ENCODE results near the gene SHC4. TPM values are rescaled to one million over a fixed set of nuclear protein-coding genes. Genes with fewer than 3 reads are reported as not detected.

SHC4 gene
- not detected in 2 replicates for total RNA-seq (2014; rRNA removed; shearing (Covaris generic))

- in situ Hi-C loops (cut with HindIII; ENCODE audit: low sequenced_read_pairs): no loop called here
- peak; percentile 87 for DNase-seq (ENCODE audit: low spot score)
Observed at GRCh38 chr15:48963524-48964113, at the start of gene SHC4. Gene SHC4, minus strand, starts transcription at chr15:48963919. Its CDS starts 904 bp downstream, at chr15:48963015.

DNA sequence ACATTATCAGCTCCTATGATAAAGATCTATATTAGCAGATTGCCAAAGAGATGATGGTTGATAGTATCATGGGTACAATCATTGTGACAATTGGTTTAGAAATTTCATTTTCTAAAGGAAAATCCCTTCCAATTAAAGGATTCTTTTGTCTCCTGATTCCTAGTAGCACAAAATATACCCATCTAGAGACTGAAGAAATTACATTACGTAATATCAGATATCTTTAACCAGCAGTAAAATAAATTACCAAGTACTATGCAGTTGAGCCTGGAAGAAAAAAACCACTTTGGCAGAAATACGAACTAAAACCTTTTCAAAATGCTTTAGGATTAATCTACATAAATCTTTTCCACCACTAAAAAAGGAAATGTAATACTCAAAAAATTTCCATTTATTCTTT, 35.6 kb upstream of the SHC4 start:
- in situ Hi-C loops (cut with HindIII; ENCODE audit: low sequenced_read_pairs): no loop called here
- no peak for DNase-seq (ENCODE audit: low spot score)

DNA sequence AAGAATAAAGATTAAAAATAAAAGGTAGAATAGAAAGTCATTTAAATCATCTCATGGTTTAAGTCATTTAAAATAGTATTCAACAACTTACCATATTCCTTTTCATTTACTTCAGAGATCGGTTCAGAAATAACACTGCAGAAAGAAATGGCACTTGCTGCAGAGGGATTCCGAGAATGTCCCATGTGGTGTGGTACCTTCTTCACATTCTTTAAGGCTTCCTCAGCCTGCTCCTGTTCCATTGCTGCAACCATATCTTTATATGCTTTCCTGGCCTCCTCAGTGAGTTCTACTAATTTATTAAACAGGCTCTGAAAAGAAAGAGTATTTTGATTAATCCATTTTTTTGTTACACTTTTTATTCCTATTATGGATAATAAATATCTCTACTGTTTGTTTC, 32.6 kb upstream of the SHC4 start:
- in situ Hi-C loops (cut with HindIII; ENCODE audit: low sequenced_read_pairs): no loop called here
- no peak for DNase-seq (ENCODE audit: low spot score)

- DNase-seq (ENCODE audit: low spot score): no peak
- in situ Hi-C loops (cut with HindIII; ENCODE audit: low sequenced_read_pairs): no loop called here
Observed at GRCh38 chr15:48993380-48993779, 29.7 kb upstream of the SHC4 start.

DNA sequence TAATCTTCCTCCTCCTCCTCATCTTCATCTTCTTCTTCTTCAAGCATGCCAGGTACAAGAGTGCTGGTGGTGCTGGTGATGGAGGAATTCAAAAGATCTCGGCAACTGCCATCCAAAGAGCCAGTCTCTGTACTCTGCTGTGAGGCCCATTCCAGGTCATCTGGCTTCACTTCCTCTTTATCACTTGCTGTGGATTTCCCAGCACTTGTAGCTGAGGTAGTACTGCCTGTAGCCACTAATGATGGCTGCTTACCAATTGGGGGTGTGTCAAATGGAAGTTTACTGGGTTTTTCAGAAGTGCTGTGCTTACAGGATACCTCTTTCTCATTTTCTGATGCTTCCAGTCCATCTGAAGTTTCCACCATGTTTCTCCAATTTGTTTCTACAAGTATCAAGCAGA, 28.8 kb upstream of the SHC4 start:
- no peak for DNase-seq (ENCODE audit: low spot score)
- in situ Hi-C loops (cut with HindIII; ENCODE audit: low sequenced_read_pairs): no loop called here

GRCh38 chr15:48992096-48992495, 28.4 kb upstream of the SHC4 start:
- in situ Hi-C loops (cut with HindIII; ENCODE audit: low sequenced_read_pairs): no loop called here
- no peak for DNase-seq (ENCODE audit: low spot score)

DNA sequence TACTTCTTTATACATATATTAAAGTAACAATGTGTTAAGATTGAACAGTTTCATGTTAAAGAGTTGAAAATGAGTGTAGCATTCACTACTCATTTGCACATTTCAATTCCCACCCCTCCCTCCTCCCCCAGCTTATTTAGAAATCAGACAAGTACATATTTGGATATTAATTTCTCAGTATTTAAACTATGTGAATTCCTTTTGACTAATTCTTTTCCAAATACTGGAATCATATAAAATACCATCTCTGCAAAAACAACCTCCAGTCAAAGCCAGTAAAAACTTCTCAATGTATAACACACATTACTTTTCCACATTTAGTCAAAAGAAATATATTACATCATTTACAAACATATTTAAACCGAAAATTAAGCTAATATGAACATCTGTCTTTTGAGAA, 25.5 kb upstream of the SHC4 start:
- DNase-seq (ENCODE audit: low spot score): no peak
- in situ Hi-C loops (cut with HindIII; ENCODE audit: low sequenced_read_pairs): no loop called here

- in situ Hi-C loops (cut with HindIII; ENCODE audit: low sequenced_read_pairs): no loop called here
- no peak for DNase-seq (ENCODE audit: low spot score)
Observed at GRCh38 chr15:48987142-48987541, 23.4 kb upstream of the SHC4 start.

DNA sequence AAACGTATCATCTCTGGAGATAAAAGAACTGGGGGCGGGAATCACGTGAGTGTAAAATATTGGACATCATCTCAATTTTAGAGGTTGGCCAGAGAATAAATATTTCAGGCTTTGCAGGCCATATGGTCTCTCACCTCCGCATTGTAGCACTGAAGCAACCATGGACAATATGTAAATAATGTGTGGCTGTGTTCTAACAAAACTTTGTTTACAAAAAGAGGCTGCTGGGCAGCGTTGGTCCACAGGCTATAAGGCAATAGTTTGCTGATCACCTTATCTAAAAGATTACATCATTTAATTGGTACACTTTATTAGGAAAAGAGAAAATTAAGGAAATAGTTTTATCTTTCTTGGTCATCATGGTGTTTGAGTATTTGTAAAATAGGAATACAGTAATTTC, 22.5 kb upstream of the SHC4 start:
- DNase-seq (ENCODE audit: low spot score): no peak
- in situ Hi-C loops (cut with HindIII; ENCODE audit: low sequenced_read_pairs): no loop called here

- DNase-seq (ENCODE audit: low spot score): no peak
- in situ Hi-C loops (cut with HindIII; ENCODE audit: low sequenced_read_pairs): no loop called here
Observed at GRCh38 chr15:48985516-48985915, 21.8 kb upstream of the SHC4 start.

GRCh38 chr15:48984811-48985352, 21.2 kb upstream of the SHC4 start:
- in situ Hi-C loops (cut with HindIII; ENCODE audit: low sequenced_read_pairs): no loop called here
- DNase-seq (ENCODE audit: low spot score): no peak

DNA sequence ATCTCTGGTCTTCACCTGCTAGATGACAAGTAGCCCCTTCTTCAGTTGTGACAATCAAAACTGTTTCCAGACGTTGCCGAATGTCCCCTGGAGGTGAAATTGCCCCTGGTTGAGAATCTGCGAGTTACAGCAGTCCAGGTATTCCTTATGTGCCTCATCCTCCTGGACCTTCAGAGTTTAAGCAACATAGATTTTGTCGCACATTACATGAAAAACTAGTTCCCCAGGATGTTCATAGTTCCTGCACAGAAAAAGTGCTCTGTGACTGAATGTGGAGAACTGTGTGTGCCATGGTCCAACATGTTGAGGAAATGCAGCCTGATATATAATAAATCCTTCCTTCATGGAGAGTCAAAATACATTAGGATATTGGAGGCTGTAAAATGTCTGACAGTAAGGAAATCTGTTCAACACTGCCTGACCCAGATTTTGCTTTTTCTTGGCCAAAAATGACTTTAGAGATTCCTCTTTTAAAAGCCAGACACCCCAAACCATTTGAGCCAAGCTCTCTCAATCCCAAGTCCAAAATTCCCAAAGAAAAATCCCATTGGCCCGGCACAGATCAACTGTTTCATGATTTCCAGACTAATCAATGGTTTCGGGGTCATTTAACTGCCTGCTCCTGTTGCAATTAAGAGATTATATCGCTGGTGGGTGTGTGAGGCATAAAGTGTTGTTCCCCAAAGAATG, 20.4 kb upstream of the SHC4 start:
- in situ Hi-C loops (cut with HindIII; ENCODE audit: low sequenced_read_pairs): no loop called here

GRCh38 chr15:48983300-48983699, 19.6 kb upstream of the SHC4 start:
- DNase-seq (ENCODE audit: low spot score): no peak
- in situ Hi-C loops (cut with HindIII; ENCODE audit: low sequenced_read_pairs): no loop called here

More for the DNA sequence above, 20.4 kb upstream of the SHC4 start:
- DNase-seq (ENCODE audit: low spot score): no peak

DNA sequence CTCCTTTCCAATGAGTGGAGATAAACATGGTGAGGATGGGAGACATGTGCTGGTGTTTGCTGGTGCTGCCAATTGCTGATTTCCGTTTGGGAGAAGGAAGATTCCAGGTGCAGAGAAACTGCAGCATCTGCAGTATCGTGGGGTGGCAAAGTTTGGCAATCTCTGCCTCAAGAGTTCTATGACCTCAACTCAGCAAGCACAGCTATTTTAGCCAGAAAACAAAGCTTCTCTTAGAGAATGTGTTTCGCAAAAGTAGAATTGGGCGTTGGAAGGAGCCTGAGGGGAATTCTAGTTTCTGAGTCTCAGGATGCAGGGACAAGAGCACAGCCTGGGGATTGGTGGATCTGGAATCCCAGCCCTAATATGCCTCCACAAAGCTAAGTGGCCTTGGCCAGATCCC, 18.2 kb upstream of the SHC4 start:
- in situ Hi-C loops (cut with HindIII; ENCODE audit: low sequenced_read_pairs): no loop called here

DNA sequence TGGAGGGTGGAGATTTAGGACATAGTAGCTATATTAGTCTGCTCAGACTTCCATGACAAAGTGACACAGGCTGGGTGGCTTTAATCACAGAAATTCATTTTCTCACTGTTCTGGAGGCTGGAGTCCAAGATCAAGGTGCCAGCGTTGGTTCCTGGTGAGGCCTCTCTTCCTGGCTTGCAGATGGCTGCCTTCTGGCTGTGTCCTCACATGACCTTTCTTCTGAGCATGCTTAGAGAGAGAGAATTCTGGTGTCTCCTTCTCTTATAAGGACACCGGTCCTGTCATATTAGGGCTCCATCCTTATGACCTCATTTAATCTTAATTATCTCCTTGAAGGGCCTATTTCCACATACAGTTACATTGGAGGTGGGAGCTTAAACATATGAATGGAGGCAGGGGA, 14.9 kb upstream of the SHC4 start:
- no peak for DNase-seq (ENCODE audit: low spot score)
- in situ Hi-C loops (cut with HindIII; ENCODE audit: low sequenced_read_pairs): no loop called here

More for the DNA sequence above, 18.2 kb upstream of the SHC4 start:
- no peak for DNase-seq (ENCODE audit: low spot score)

GRCh38 chr15:48976444-48977088, 12.8 kb upstream of the SHC4 start:
- no peak for DNase-seq (ENCODE audit: low spot score)
- in situ Hi-C loops (cut with HindIII; ENCODE audit: low sequenced_read_pairs): no loop called here

GRCh38 chr15:48975472-48976419, 12.0 kb upstream of the SHC4 start:
- in situ Hi-C loops (cut with HindIII; ENCODE audit: low sequenced_read_pairs): no loop called here
- DNase-seq (ENCODE audit: low spot score): peak; percentile 82

DNA sequence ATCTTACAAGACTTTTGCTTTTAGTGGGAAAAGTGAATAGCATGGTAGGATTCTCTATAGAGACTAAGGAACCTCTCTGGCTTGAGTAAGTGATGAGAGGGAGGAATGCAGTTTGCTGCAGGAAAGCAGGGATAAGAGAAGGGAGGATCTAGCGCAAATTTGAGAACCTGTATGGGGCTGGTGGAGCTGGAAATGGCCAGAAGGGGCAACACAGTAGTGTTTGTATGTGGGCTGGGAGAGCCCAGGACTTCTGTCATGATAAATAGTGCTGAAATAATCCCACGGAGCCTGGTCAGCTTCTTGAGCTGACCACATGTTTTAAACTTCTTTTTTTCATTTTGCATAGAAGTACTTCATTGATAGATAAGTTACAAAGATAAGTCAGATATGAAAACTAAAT, 11.2 kb upstream of the SHC4 start:
- DNase-seq (ENCODE audit: low spot score): peak; percentile 31
- in situ Hi-C loops (cut with HindIII; ENCODE audit: low sequenced_read_pairs): no loop called here

DNA sequence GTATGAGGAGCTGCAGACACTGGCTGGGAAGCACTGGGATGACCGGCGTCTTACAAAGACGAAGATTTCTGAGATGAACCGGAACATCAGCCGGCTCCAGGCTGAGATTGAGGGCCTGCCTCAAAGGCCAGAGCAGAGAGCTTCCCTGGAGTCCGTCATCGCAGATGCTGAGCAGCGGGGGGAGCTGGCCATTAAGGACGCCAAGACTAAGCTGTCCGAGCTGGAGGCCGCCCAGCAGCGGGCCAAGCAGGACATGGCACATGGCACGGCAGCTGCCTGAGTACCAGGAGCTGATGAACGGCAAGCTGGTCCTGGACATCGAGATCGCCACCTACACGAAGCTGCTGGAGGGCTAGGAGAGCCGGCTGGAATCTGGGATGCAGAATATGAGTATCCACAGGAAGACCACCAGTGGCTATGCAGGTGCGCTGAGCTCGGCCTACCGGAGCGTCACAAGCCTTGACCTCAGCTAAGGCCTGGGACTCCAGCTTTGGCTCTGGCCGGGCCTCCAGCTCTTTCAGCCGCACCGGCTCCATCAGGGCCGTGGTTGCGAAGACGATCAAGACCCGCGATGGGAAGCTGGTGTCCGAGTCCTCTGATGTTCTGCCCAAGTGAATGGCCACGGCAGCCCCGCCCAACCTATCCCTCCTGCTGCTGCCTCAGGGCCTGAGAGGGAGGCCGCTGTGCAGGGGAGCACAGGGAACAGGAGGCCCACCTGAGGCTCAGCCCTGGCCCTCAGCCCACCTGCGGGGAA, 9.2 kb upstream of the SHC4 start:
- in situ Hi-C loops (cut with HindIII; ENCODE audit: low sequenced_read_pairs): no loop called here

More for the DNA sequence above, 9.2 kb upstream of the SHC4 start:
- DNase-seq (ENCODE audit: low spot score): no peak
